ENCODE results near the gene CCDC102A. TPM values are rescaled to one million over a fixed set of nuclear protein-coding genes. Genes with fewer than 3 reads are reported as not detected.
A peak's percentile ranks its signal among the peaks of the same experiment; 100 is the strongest.

CCDC102A gene
- total RNA-seq, 2 experiments from 2014 or later, result 8.8 to 9.0 TPM

DNA sequence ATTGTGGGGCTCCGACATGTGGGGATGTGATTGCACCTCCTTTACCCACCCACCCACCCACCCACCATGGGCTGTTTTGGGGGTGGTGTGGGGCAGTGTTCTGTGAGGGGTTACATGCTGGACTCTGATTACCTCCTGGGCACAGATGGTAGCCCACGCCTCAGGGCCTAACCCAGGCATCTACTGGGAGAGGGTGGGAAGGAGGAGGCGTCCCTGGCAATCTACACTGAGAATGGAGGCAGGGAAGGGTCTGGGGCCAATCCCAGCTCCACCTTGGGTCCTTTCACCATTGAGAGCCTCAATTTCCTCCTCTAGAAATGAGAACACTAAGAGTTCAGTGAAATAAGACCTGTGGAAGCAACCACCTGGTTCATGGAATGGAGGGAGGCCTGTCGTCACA is 38.3 kb downstream of the CCDC102A start:
- H3K36me3 Mint-ChIP-seq (ENCODE audit: low read depth), result no peaks in the 10 kb centered on the region
- no peaks in the 10 kb centered on the region for H3K9me3 Mint-ChIP-seq (ENCODE audit: low read depth)
- CTCF ChIA-PET, result no interaction called here
- POLR2A ChIA-PET, result no interaction called here
- intact Hi-C loops (cut with DNase I, micrococcal nuclease), result no loop called here
- ATAC-seq (no peak), DNase-seq (no peak)
- peaks cover 11% of the 10 kb centered on the region for H3K4me1 Mint-ChIP-seq
- H3K27me3 Mint-ChIP-seq, result no peaks in the 10 kb centered on the region
- no peak overlapping the region for H3K4me3 Mint-ChIP-seq
- H3K27ac Mint-ChIP-seq, result no peak overlapping the region

DNA sequence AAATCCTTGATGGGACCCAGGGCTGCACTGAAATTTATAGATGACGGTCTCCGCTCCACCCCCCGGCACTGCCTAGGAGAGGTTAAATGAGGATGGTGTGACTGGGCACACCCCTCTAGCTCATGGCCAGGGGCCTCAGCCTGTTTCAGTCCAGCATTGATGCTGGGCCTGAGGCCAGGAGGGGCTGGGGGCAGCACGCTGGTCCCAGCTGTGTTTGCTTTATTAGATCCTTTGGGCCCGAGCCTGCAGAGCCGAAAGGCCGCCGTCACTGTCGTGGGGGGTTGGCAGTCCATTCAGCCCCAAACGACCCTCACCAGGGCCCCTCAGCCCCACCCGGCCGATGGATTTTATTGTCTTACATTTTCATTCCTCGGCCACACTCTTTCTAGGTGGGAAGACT is 39.2 kb downstream of the CCDC102A start:
- Mint-ChIP-seq H3K4me3 (no peak overlapping the region), H3K4me1 (peaks cover 11% of the 10 kb centered on the region), H3K36me3 (ENCODE audit: low read depth) (no peaks in the 10 kb centered on the region), H3K27me3 (no peaks in the 10 kb centered on the region), H3K27ac (no peak overlapping the region), H3K9me3 (ENCODE audit: low read depth) (no peaks in the 10 kb centered on the region)
- ChIA-PET CTCF (interaction anchor here (1.0 kb wide), 1 partner anchor 23 kb away, joined by 3 read pairs; no protein-coding TSS in a partner anchor), POLR2A (no interaction called here)
- no peak for DNase-seq
- no peak for ATAC-seq
- intact Hi-C loops (cut with DNase I, micrococcal nuclease), result no loop called here

DNA sequence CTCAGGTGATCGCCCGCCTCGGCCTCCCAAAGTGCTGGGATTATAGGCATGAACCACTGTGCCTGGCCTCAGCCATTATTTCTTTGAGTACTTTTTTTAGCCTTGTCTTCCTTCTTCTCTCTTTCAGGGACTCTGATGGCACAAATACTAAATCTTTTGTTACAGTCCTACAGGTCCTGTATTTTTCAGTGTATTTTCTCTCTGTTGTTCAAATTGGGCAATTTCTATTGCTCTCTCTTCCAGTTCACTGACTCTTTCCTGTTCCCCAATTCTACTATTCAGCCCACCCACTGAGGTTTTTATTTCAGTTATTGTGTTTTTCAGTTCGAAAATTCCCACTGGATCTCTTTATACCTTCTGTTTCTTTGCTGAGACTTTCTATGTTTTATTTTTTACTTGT is 42.6 kb downstream of the CCDC102A start:
- intact Hi-C loops (cut with DNase I, micrococcal nuclease), result no loop called here

GRCh38 chr16:57489229-57489628 is 47.1 kb downstream of the CCDC102A start:
- no peaks in the 10 kb centered on the region for H3K36me3 Mint-ChIP-seq (ENCODE audit: low read depth)
- ChIA-PET POLR2A (interaction anchor here (0.8 kb wide), 1 partner anchor 30 kb away, joined by 3 read pairs; no protein-coding TSS in a partner anchor), CTCF (interaction anchor here (0.6 to 2.2 kb wide), 6 partner anchors 10 to 406 kb away, joined by 3 to 7 read pairs (median 4); partner anchors contain the start of genes CIAPIN1 and COQ9)
- no peaks in the 10 kb centered on the region for H3K9me3 Mint-ChIP-seq (ENCODE audit: low read depth)
- no peak for ATAC-seq
- intact Hi-C loops (cut with DNase I, micrococcal nuclease), result no loop called here
- no peak for DNase-seq
- no peak overlapping the region for H3K27ac Mint-ChIP-seq
- H3K4me1 Mint-ChIP-seq, result peaks cover 20% of the 10 kb centered on the region
- no peak overlapping the region for H3K4me3 Mint-ChIP-seq
- no peaks in the 10 kb centered on the region for H3K27me3 Mint-ChIP-seq

More for the DNA sequence above, 42.6 kb downstream of the CCDC102A start:
- Mint-ChIP-seq H3K4me1 (no peaks in the 10 kb centered on the region), H3K9me3 (ENCODE audit: low read depth) (no peaks in the 10 kb centered on the region), H3K36me3 (ENCODE audit: low read depth) (no peaks in the 10 kb centered on the region), H3K27me3 (no peaks in the 10 kb centered on the region), H3K27ac (no peak overlapping the region), H3K4me3 (no peak overlapping the region)
- no peak for ATAC-seq
- POLR2A ChIA-PET, result no interaction called here
- DNase-seq, result no peak
- CTCF ChIA-PET, result interaction anchor here (0.6 kb wide), 1 partner anchor 11 kb away, joined by 3 read pairs; no protein-coding TSS in a partner anchor

- POLR2A ChIA-PET, result interaction anchor here (0.6 kb wide), 1 partner anchor 154 kb away, joined by 3 read pairs; no protein-coding TSS in a partner anchor
- DNase-seq (peak; percentile 38), ATAC-seq (no peak)
- H3K9me3 Mint-ChIP-seq (ENCODE audit: low read depth), result no peaks in the 10 kb centered on the region
- peaks cover 22% of the 10 kb centered on the region for H3K4me1 Mint-ChIP-seq
- intact Hi-C loops (cut with DNase I, micrococcal nuclease), result loop anchor here (1.0 to 2.0 kb wide), 6 partner anchors 11 to 187 kb away; partner anchors contain the start of genes CCDC102A (in 2 of the 2), CIAPIN1 (in 1 of the 2), COQ9 (in 1 of the 2) and POLR2C (in 1 of the 2)
- CTCF ChIA-PET, result interaction anchor here (0.7 to 2.4 kb wide), 12 partner anchors 8 to 230 kb away, joined by 3 to 13 read pairs (median 6); partner anchors contain the start of genes CIAPIN1, COQ9 and POLR2C
- H3K27me3 Mint-ChIP-seq, result no peaks in the 10 kb centered on the region
- H3K27ac Mint-ChIP-seq, result peak overlapping the region; percentile 71
- no peaks in the 10 kb centered on the region for H3K36me3 Mint-ChIP-seq (ENCODE audit: low read depth)
- H3K4me3 Mint-ChIP-seq, result peak overlapping the region; percentile 71
Measured at GRCh38 chr16:57486858-57487834, 49.2 kb downstream of the CCDC102A start.

DNA sequence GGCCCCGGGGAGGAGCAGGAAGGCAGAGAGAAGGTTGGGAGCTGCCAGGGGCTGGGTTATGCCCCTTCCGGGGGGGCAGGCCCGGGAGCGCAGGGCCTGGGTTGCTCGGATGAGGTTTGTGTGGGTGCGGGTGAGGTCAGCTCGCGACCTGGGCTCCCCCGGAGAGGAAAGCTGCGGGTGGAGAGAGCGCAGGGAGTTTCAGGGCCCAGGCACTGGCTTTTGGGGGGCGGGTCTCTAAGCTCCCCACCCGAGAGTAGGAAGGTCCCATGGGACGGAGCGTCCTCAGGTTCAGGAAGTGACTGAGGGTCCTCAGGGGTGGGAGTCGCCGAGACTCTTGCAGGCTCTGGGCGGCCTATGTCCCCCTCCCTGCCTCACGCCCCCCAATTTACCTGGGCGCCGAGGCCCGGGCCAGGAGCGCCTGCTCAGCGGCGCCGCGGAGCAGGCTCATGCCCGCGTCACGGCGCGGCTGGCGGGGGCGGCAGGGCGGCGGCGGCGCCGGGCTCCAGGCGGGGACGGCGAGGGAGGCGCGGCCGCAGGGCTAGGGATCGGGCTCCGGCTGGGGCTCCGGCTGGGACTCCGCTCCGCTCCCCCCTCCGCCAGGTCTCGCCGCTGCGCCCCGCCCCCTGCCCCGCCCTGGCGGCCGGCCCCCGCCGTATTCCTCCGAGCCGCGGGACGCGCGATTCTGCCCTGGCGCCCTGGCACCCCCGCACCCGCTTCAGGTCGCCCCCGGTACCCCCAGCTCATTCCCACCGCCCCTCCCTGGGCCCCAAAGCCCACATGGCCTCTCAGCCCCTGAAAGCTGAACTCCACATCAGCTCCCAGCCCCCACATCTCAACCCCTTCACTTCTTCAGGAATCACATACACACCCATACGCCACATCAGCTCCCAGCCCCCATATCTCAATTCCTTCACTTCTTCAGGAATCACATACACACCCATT is 50.2 kb downstream of the CCDC102A start, which contains the start of gene DOK4:
DOK4 (minus strand) TSS at position 578 of the 942 bp plus-strand sequence. CDS start 6,986 bp downstream, outside the sequence.
- CTCF ChIA-PET, result interaction anchor here (0.8 to 2.4 kb wide), 10 partner anchors 9 to 470 kb away, joined by 3 to 11 read pairs (median 5); partner anchors contain the start of gene POLR2C
- intact Hi-C loops (cut with DNase I, micrococcal nuclease), result loop anchor here (1.0 to 2.0 kb wide), 6 partner anchors 10 to 186 kb away; partner anchors contain the start of genes CCDC102A (in 2 of the 2), CIAPIN1 (in 1 of the 2), COQ9 (in 1 of the 2) and POLR2C (in 1 of the 2)

DNA sequence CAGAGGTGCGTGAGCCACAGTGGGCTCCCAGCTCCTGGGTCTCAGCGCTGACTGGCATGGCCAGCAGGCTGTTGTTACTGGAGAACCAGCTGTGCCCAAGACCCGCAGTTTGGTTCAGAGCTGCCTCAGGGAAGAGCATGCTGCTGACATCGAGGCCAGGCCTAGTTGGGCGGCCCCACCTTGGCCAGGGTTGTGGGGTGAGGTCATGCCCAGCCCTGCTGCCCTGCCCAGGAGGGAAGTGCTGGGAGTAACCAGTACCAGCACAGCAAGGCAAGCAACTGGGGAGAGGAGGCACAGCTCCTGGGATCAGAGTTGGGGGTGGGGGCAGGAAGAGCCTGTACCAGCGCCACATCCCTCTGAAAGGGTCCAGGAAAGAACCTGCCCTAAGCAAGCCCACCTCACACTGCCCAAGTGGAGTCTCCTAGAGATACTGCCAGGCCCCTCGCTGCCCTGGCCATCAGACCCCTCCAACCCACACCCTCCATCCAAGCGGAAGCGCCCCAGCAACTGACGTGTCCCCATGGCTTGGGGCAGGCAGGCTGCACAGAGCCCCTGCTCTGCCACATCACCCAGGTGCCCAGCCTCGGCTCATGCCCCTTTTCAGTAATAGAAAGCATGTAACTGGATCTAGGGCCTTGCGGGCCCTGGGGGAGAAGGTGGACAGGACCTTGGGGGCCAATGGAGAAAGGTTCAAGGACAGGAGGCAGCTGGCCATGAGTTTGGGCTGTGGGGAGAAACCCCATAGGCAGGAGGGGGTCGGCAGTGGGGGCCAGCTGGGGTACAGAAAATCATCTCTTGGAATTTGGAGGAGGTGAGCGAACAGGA is 51.1 kb downstream of the CCDC102A start:
- peak overlapping the region; percentile 51 for H3K27ac Mint-ChIP-seq
- no peak for DNase-seq
- H3K9me3 Mint-ChIP-seq (ENCODE audit: low read depth), result no peaks in the 10 kb centered on the region
- no peak for ATAC-seq
- H3K27me3 Mint-ChIP-seq, result no peaks in the 10 kb centered on the region
- intact Hi-C loops (cut with DNase I, micrococcal nuclease), result no loop called here
- POLR2A ChIA-PET, result interaction anchor here (0.7 kb wide), 1 partner anchor 34 kb away, joined by 3 read pairs; no protein-coding TSS in a partner anchor
- peaks cover 22% of the 10 kb centered on the region for H3K4me1 Mint-ChIP-seq
- H3K4me3 Mint-ChIP-seq, result peak overlapping the region; percentile 75
- no peaks in the 10 kb centered on the region for H3K36me3 Mint-ChIP-seq (ENCODE audit: low read depth)
- CTCF ChIA-PET, result interaction anchor here (0.8 to 1.4 kb wide), 5 partner anchors 10 to 469 kb away, joined by 3 to 7 read pairs (median 3); partner anchors contain the start of gene POLR2C

More for the DNA sequence above, 50.2 kb downstream of the CCDC102A start, which contains the start of gene DOK4:
- H3K4me3 Mint-ChIP-seq, result peak within 1 kb of the TSS; percentile 75
- no peaks in the 10 kb centered on the region for H3K36me3 Mint-ChIP-seq (ENCODE audit: low read depth)
- peak within 1 kb of the TSS; percentile 71 for H3K27ac Mint-ChIP-seq
- peak; percentile 93 for ATAC-seq
- peaks cover 22% of the 10 kb centered on the region for H3K4me1 Mint-ChIP-seq
- H3K27me3 Mint-ChIP-seq, result no peaks in the 10 kb centered on the region
- POLR2A ChIA-PET, result no interaction called here
- H3K9me3 Mint-ChIP-seq (ENCODE audit: low read depth), result no peaks in the 10 kb centered on the region
- DNase-seq, result peak; percentile 89

DNA sequence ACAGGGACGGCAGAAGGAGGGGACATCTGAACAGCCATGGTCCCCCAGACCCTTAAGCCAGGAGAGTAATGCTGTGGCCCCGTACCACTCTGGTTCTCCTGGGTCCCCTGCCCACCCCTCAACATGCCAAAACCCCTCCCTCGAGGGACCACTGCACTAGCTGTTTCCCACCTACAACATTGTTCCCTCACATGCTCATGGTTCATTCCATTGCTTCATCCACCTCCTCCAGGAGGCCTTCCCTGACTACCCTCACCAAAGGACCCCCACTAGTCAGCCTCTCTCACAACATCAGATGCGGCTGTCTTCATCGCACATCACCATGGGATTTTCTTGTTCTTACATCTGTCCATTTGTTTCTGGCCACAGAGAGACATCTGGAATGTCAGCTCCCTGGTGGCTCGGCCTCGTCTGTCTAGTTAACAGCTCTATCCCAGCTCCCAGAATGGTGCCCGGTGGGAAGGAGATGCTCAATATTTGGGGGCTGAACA is 51.8 kb downstream of the CCDC102A start:
- POLR2A ChIA-PET, result interaction anchor here (0.7 kb wide), 1 partner anchor 33 kb away, joined by 3 read pairs; no protein-coding TSS in a partner anchor
- no peaks in the 10 kb centered on the region for H3K27me3 Mint-ChIP-seq
- no peak overlapping the region for H3K27ac Mint-ChIP-seq
- CTCF ChIA-PET, result interaction anchor here (1.6 kb wide), 1 partner anchor 35 kb away, joined by 5 read pairs; no protein-coding TSS in a partner anchor
- no peaks in the 10 kb centered on the region for H3K36me3 Mint-ChIP-seq (ENCODE audit: low read depth)
- H3K9me3 Mint-ChIP-seq (ENCODE audit: low read depth), result no peaks in the 10 kb centered on the region
- H3K4me1 Mint-ChIP-seq, result peaks cover 22% of the 10 kb centered on the region
- ATAC-seq (no peak), DNase-seq (no peak)
- no peak overlapping the region for H3K4me3 Mint-ChIP-seq
- intact Hi-C loops (cut with DNase I, micrococcal nuclease), result no loop called here

GRCh38 chr16:57483725-57484514 is 52.5 kb downstream of the CCDC102A start:
- DNase-seq (no peak), ATAC-seq (no peak)
- Mint-ChIP-seq H3K36me3 (ENCODE audit: low read depth) (no peaks in the 10 kb centered on the region), H3K4me1 (peaks cover 25% of the 10 kb centered on the region), H3K4me3 (no peak overlapping the region), H3K27me3 (no peaks in the 10 kb centered on the region), H3K27ac (no peak overlapping the region), H3K9me3 (ENCODE audit: low read depth) (no peaks in the 10 kb centered on the region)
- CTCF ChIA-PET, result interaction anchor here (0.9 to 1.6 kb wide), 2 partner anchors 35 to 51 kb away, joined by 3 to 5 read pairs; no protein-coding TSS in a partner anchor
- intact Hi-C loops (cut with DNase I, micrococcal nuclease), result no loop called here
- POLR2A ChIA-PET, result no interaction called here
